ENCODE measurements around the gene NPAS3.

- TF ChIP-seq CTCF (IDR thresholded peaks at IDR 0.05): no peak
- TF ChIP-seq POLR2A (IDR thresholded peaks at IDR 0.05): no peak
These were observed 555.3 kb downstream of the NPAS3 start for GRCh38 chr14:33493990-33494389.
